HG03439 (cell line): ENCODE measurements around the gene HAO1.
"Not testable (repeated sequence)": the region's sequence is repeated elsewhere in the genome, so short reads cannot be mapped to it uniquely, and the experiment has no call there.

Experiments used
- ATAC-seq: cut with Tn5 transposase; IDR thresholded peaks from one replicate; pipeline ENCODE4 v1.9.1; 2021; ENCODE audit warnings: mild to moderate bottlenecking, moderate library complexity; ENCODE audit not compliant: unreplicated experiment

Gene HAO1

DNA sequence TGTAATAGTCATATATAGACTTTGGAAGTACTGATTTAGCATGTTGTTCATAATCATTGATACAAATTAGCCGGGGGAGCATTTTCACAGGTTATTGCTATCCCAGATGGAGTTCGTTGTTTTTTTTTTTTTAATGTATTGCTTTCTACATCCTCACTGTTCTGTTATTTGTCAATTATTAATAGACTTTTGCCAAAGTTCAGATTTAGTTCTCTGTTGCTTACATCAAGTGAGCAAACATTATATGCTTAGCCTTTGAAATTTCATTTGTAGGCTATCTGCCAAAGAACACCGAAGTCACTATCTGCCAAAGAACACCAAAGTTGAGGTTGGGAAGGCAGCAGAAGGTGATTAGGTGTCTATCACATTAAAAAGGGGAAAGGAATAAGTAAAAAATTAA is at the start of gene HAO1:
Gene HAO1, minus strand, starts transcription at position 118 of the 400 bp plus-strand sequence. Its CDS starts 36 bp downstream, at position 82.
- no peak for ATAC-seq

DNA sequence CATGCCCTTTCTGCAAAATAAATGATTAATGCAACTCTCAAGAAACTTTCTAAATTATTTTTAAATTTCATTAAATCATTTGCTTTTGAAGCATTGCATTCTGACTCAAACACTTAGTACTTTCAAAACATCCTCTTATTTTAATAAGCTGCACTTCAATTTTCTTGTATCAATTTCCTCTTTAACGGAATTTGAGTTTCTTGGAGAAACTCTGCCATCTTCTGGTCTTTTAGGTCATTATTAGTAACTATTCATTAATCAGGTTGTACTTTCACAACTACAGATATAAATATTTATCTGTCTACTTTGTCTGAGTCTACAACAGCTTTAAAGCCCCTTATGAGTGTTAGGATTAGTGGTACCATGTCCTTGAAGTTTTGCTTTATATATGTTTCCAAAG is 49.1 kb upstream of the HAO1 start:
- no peak for ATAC-seq

DNA sequence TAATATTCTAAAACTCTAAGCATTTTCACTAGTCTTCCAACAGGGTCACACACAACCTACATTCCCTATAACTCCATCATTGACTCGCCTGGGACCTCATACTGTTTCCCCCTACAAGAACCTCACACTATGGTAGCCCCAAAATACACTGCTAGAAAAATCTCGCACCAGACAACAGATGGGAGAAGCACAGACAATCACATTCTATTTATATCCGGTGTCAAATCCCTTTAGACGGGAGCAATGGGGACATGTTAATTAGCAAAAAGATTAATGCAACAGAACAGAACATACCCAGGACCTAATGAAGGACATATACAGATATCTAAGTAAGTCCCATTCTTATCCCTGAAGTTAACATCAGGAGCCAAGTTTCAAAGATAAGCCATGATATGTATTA is 45.7 kb upstream of the HAO1 start:
- no peak for ATAC-seq

DNA sequence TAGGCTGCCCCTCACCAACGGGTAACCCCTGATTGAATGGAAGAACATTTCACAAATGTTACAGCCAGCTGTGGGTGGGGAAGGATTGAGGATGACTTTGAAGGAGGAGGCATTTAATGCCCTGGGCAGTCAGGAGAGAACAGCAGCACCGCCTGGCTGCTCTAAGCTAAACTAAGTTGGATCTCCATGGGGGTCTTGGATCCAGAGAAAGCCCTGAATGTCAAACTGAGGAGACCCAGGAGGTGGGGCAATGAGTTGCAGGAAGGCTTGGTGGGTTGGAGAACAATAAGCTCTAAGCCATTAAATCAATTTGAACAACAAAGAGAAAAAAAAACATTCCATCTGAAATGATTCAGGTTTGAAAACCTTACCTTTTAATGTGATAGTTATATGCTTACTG is 43.9 kb upstream of the HAO1 start:
- no peak for ATAC-seq

GRCh38 chr20:7981374-7981773 is 41.1 kb upstream of the HAO1 start:
- no peak for ATAC-seq

DNA sequence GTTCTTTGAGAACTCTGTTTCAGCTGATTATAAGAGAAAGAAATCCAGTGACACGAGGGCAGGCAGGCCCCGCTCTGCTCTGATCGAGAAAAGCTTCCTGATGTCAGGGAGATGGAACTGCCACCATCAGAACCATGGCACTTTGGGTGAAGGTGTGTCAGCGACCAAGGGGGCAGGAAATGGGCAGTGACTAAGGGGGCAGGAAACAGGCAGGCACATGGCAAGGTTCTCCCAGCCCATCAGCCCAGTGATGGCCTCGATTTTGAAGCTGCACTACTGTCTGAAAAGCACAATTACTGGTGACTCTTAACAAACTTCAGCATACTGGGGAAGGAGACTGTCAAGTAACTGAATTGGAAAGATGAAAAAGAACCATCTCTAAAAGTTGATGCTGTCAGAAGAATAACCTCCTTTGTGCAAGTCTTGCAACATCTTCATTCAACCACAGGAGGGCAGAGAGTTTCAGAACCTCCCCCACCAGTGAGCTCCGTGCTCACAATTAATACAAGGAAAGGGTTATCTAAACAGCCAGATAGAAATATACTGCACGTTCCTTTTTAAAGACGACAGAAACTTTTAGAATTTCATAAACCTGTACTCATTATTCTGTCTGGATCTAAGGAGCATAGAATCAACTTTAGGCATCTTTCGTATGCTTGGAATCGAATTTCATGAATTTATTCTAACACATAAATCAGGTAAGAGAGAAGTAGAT is 40.2 kb upstream of the HAO1 start:
- no peak for ATAC-seq

DNA sequence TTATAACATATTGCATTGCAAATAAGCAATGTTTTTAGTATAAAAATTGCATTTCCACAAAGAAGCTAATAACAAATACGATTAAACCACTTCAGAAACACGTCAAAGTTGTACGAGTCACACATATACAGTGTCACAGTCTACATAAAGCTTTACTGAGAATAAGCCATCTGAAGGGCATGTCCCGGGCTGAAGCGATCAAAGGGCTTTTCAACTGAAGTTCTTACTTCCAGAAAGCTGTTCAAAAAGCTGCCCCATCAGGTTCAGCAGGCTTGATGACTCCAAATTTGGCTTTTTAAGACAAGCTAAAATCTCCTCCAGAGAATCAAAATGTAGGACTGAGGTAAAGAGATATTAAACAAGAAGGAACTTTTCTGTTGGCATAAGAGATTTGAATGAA is 37.5 kb upstream of the HAO1 start:
- no peak for ATAC-seq

GRCh38 chr20:7975851-7976414 is 35.7 kb upstream of the HAO1 start:
- ATAC-seq, result no peak

DNA sequence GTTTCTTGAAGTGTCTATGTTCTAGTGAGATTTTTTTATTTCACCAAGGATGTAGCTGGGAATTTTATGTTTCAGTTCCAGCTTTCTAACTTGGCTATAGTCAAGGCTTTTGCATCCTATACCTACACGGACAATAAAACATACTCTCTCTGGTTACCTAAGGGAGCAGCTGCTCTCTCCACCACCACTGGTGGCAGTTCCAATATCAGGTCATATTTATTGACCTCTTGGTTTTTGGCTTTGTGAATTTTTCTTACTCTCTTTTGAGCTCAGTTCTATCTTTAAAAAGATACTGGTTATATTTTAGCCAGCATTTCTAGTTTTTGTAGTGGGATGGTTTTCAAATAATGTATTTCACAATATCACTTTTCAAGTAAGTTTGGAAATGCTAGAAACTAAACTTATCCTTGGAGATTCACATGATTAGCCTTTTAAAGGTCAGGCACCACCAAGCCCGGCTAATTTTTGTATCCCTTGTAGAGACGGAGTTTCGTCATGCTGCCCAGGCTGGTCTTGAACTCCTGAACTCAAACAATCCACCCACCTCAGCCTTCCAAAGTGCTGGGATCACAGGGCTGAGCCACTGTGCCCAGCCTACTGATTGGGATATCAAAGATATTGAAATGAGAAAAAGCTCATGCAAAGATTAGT is 34.7 kb upstream of the HAO1 start:
- ATAC-seq, result no peak

- no peak for ATAC-seq
Measured at GRCh38 chr20:7971536-7972280, 31.4 kb upstream of the HAO1 start.

GRCh38 chr20:7967199-7967844 is 27.1 kb upstream of the HAO1 start:
- no peak for ATAC-seq

- no peak for ATAC-seq
Measured at GRCh38 chr20:7966176-7966575, 25.9 kb upstream of the HAO1 start.

- ATAC-seq, result no peak
Measured at GRCh38 chr20:7959484-7959883, 19.2 kb upstream of the HAO1 start.

GRCh38 chr20:7956561-7956960 is 16.3 kb upstream of the HAO1 start:
- ATAC-seq, result not testable (repeated sequence)

GRCh38 chr20:7950387-7950786 is 10.1 kb upstream of the HAO1 start:
- no peak for ATAC-seq

GRCh38 chr20:7943891-7944290 is 3.6 kb upstream of the HAO1 start:
- no peak for ATAC-seq

- ATAC-seq, result no peak
Measured at GRCh38 chr20:7939663-7940062, 595 bp downstream of the HAO1 start.

- no peak for ATAC-seq
Measured at GRCh38 chr20:7938058-7938457, 2.2 kb downstream of the HAO1 start.

- ATAC-seq, result no peak
Measured at GRCh38 chr20:7937328-7937727, 2.9 kb downstream of the HAO1 start.

GRCh38 chr20:7935027-7935551 is 5.2 kb downstream of the HAO1 start:
- no peak for ATAC-seq

- no peak for ATAC-seq
Measured at GRCh38 chr20:7933346-7933745, 6.9 kb downstream of the HAO1 start.
